Neuronal stem cell (in vitro differentiated cells): ENCODE results near the gene NPHP4.
A peak's percentile ranks its signal among the peaks of the same experiment; 100 is the strongest.

ENCODE experiments used
- DNase-seq: peaks from one replicate; pipeline ENCODE4 v3.0.0-alpha.2; 2013; ENCODE audit warnings: low spot score
- H2AFZ ChIP-seq: one replicate; pipeline ENCODE4 v1.6.1; 2013; ENCODE audit warnings: mild to moderate bottlenecking, low read length, inconsistent platforms
- H2AK5ac ChIP-seq: 2 replicates; pipeline ENCODE4 v1.6.1; 2013; ENCODE audit warnings: low read depth, mild to moderate bottlenecking, inconsistent platforms, low read length, moderate library complexity, mixed read lengths
- H2BK120ac ChIP-seq: 2 replicates; pipeline ENCODE4 v1.6.1; 2013; ENCODE audit warnings: low read depth, mild to moderate bottlenecking, inconsistent platforms, low read length, moderate library complexity, mixed read lengths
- H2BK12ac ChIP-seq: one replicate; pipeline ENCODE4 v1.6.1; 2013; ENCODE audit warnings: low read length, inconsistent platforms
- H2BK15ac ChIP-seq: 2 replicates; pipeline ENCODE4 v1.6.1; 2013; ENCODE audit warnings: mild to moderate bottlenecking, low read length, inconsistent platforms, mixed read lengths
- H2BK5ac ChIP-seq: one replicate; pipeline ENCODE4 v1.6.1; 2013; ENCODE audit warnings: inconsistent platforms, mild to moderate bottlenecking, low read length, moderate library complexity
- H3K14ac ChIP-seq: one replicate; pipeline ENCODE4 v1.6.1; 2013; ENCODE audit warnings: low read length, inconsistent platforms
- H3K18ac ChIP-seq: 2 replicates; pipeline ENCODE4 v1.6.1; 2013; ENCODE audit warnings: low read length, inconsistent platforms
- H3K23ac ChIP-seq: 2 replicates; pipeline ENCODE4 v1.6.1; 2013; ENCODE audit warnings: low read depth, mild to moderate bottlenecking, mixed read lengths, low read length, inconsistent platforms; ENCODE audit not compliant: poor library complexity
- H3K27ac ChIP-seq: replicated peaks from 3 replicates; pipeline ENCODE4 v1.5.1; 2013; ENCODE audit warnings: low read length, inconsistent platforms
- H3K27me3 ChIP-seq, 3 experiments: 2 replicates each; pipeline ENCODE4 v1.6.1; 2013; ENCODE audit warnings: low read length in 3 of 3, mild to moderate bottlenecking in 2 of 3, inconsistent platforms in 1 of 3, low read depth in 1 of 3, mixed read lengths in 1 of 3, moderate library complexity in 1 of 3; ENCODE audit not compliant: control insufficient read depth in 3 of 3, insufficient read depth in 3 of 3
- H3K36me3 ChIP-seq, 2 donors: replicated peaks in 1 of 2; 2 replicates each; pipeline ENCODE4 v1.6.1; 2013; ENCODE audit warnings: low read length in 2 of 2; ENCODE audit not compliant: control insufficient read depth in 2 of 2, insufficient read depth in 2 of 2
- H3K4ac ChIP-seq: 2 replicates; pipeline ENCODE4 v1.6.1; 2013; ENCODE audit warnings: inconsistent platforms, mild to moderate bottlenecking, low read length, moderate library complexity
- H3K4me1 ChIP-seq, 2 donors: 1 replicate in 1 of 2; 2 replicates in 1 of 2; pipeline ENCODE4 v1.6.1; 2013; ENCODE audit warnings: low read length in 2 of 2, low read depth in 1 of 2; ENCODE audit not compliant: control insufficient read depth in 2 of 2, insufficient read depth in 1 of 2
- H3K4me2 ChIP-seq: one replicate; pipeline ENCODE4 v1.6.1; 2013; ENCODE audit warnings: mild to moderate bottlenecking, low read length, inconsistent platforms; ENCODE audit not compliant: insufficient read depth, poor library complexity, severe bottlenecking
- H3K4me3 ChIP-seq, 2 donors: 2 replicates each; pipeline ENCODE4 v1.5.1; 2013; ENCODE audit warnings: low read length in 2 of 2, mild to moderate bottlenecking in 2 of 2, inconsistent platforms in 1 of 2, moderate library complexity in 1 of 2
- H3K79me1 ChIP-seq: one replicate; pipeline ENCODE4 v1.6.1; 2013; ENCODE audit warnings: low read depth, mild to moderate bottlenecking, inconsistent platforms, low read length, moderate library complexity
- H3K9ac ChIP-seq: one replicate; pipeline ENCODE4 v1.6.1; 2013; ENCODE audit warnings: mild to moderate bottlenecking, low read depth, low read length, inconsistent platforms; ENCODE audit not compliant: poor library complexity
- H3K9me3 ChIP-seq, 2 donors: replicated peaks in 1 of 2; 2 replicates each; pipeline versions ENCODE3 to v1.6.1; 2013; ENCODE audit warnings: low read length in 2 of 2, mild to moderate bottlenecking in 2 of 2, inconsistent platforms in 1 of 2, low read depth in 1 of 2, mixed read lengths in 1 of 2, moderate library complexity in 1 of 2; ENCODE audit not compliant: control insufficient read depth in 2 of 2, insufficient read depth in 1 of 2
- H4K8ac ChIP-seq: one replicate; pipeline ENCODE4 v1.6.1; 2013; ENCODE audit warnings: low read depth, mild to moderate bottlenecking, inconsistent platforms, low read length, moderate library complexity
- H4K91ac ChIP-seq: one replicate; pipeline ENCODE4 v1.6.1; 2013; ENCODE audit warnings: low read length, low read depth, mild to moderate bottlenecking, inconsistent platforms; ENCODE audit not compliant: poor library complexity
- WGBS, 2 donors: extraction: QIAGEN DNeasy Blood & Tissue Kit; methylation state at CpG; one replicate each; pipeline ENCODE4 v1.1.7; 2013; ENCODE audit warnings: missing lambda C conversion rate in 2 of 2, mixed read lengths in 1 of 2; ENCODE audit not compliant: insufficient read length in 2 of 2, insufficient replicate concordance in 1 of 2; ENCODE audit errors: extremely low coverage in 2 of 2; 5-methylcytosine and 5-hydroxymethylcytosine counted together

Gene NPHP4

DNA sequence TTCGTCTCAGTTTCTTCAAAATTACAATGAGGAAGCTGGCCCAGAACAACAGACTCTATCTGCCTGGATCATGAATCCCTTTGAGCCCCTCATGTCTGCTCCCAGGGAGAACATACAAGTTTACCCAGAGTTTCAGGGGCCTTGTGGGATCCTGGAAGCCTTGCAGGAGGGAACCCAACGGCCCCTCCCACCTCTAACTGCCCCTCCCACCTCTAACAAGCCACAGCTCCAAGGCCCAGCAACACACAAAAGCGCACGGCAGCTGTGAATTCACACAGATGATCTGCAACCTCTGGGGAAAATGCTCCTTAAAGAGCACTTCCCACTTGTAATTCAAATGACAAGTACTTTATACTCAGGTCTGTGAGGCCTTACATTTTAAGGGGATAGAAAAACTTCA is 113.3 kb downstream of the NPHP4 start:
- Histone ChIP-seq H3K4me2 (no peak overlapping the region), H3K27ac (no peak overlapping the region), H3K23ac (no peak overlapping the region), H2BK12ac (no peak overlapping the region), H3K4me1 (peaks cover 1 to 2% of the 10 kb centered on the region in 2 donors), H3K18ac (no peak overlapping the region), H3K79me1 (peaks cover 6% of the 10 kb centered on the region), H2BK5ac (no peak overlapping the region), H2BK120ac (no peak overlapping the region), H3K14ac (no peak overlapping the region), H2BK15ac (no peak overlapping the region), H2AK5ac (no peak overlapping the region), H4K91ac (no peak overlapping the region), H3K27me3 (no peaks in the 10 kb centered on the region), H3K9ac (no peak overlapping the region), H3K4me3 (no peak overlapping the region), H3K4ac (no peak overlapping the region), H2AFZ (no peak overlapping the region), H4K8ac (no peak overlapping the region), H3K36me3 (peaks cover 17 to 42% of the 10 kb centered on the region in 2 donors), H3K9me3 (peaks cover 0 to 4% of the 10 kb centered on the region in 2 donors)
- no peak for DNase-seq
- WGBS, 2 donors = no CpG with 5 or more reads among the region's 4 CpGs

GRCh38 chr1:5877683-5878530 is 114.3 kb downstream of the NPHP4 start:
- no peak overlapping the region for H3K4me2 ChIP-seq
- H3K4me1 ChIP-seq = peaks cover 1 to 2% of the 10 kb centered on the region in 2 donors
- no peaks in the 10 kb centered on the region for H3K27me3 ChIP-seq
- DNase-seq = no peak
- H3K9ac ChIP-seq = no peak overlapping the region
- H2AFZ ChIP-seq = no peak overlapping the region
- peak overlapping the region; percentile 30 for H3K18ac ChIP-seq
- H2BK5ac ChIP-seq = no peak overlapping the region
- peaks cover 8% of the 10 kb centered on the region for H3K79me1 ChIP-seq
- no CpG with 5 or more reads among the region's 20 CpGs for WGBS, 2 donors
- H3K9me3 ChIP-seq = peaks cover 0 to 4% of the 10 kb centered on the region in 2 donors
- no peak overlapping the region for H2BK15ac ChIP-seq
- no peak overlapping the region for H3K4ac ChIP-seq
- H2AK5ac ChIP-seq = no peak overlapping the region
- H4K8ac ChIP-seq = no peak overlapping the region
- no peak overlapping the region for H2BK120ac ChIP-seq
- no peak overlapping the region for H3K27ac ChIP-seq
- H3K4me3 ChIP-seq = no peak overlapping the region
- H4K91ac ChIP-seq = no peak overlapping the region
- peaks cover 24 to 52% of the 10 kb centered on the region in 2 donors for H3K36me3 ChIP-seq
- H3K23ac ChIP-seq = no peak overlapping the region
- no peak overlapping the region for H3K14ac ChIP-seq
- no peak overlapping the region for H2BK12ac ChIP-seq

GRCh38 chr1:5877001-5877400 is 115.2 kb downstream of the NPHP4 start:
- Histone ChIP-seq H3K4me1 (peaks cover 1 to 2% of the 10 kb centered on the region in 2 donors), H3K4ac (no peak overlapping the region), H3K27ac (no peak overlapping the region), H4K91ac (no peak overlapping the region), H2BK12ac (no peak overlapping the region), H2AFZ (no peak overlapping the region), H2AK5ac (no peak overlapping the region), H3K23ac (no peak overlapping the region), H2BK120ac (no peak overlapping the region), H3K79me1 (peaks cover 8% of the 10 kb centered on the region), H2BK15ac (no peak overlapping the region), H4K8ac (no peak overlapping the region), H3K14ac (no peak overlapping the region), H2BK5ac (no peak overlapping the region), H3K36me3 (peaks cover 29 to 60% of the 10 kb centered on the region in 2 donors), H3K4me3 (peak overlapping the region in 1 of 2 donors; percentile 0), H3K27me3 (no peaks in the 10 kb centered on the region), H3K18ac (peak overlapping the region; percentile 30), H3K9me3 (peaks cover 0 to 4% of the 10 kb centered on the region in 2 donors), H3K4me2 (no peak overlapping the region), H3K9ac (peak overlapping the region; percentile 30)
- no CpG with 5 or more reads among the region's 22 CpGs for WGBS, 2 donors
- DNase-seq = no peak

DNA sequence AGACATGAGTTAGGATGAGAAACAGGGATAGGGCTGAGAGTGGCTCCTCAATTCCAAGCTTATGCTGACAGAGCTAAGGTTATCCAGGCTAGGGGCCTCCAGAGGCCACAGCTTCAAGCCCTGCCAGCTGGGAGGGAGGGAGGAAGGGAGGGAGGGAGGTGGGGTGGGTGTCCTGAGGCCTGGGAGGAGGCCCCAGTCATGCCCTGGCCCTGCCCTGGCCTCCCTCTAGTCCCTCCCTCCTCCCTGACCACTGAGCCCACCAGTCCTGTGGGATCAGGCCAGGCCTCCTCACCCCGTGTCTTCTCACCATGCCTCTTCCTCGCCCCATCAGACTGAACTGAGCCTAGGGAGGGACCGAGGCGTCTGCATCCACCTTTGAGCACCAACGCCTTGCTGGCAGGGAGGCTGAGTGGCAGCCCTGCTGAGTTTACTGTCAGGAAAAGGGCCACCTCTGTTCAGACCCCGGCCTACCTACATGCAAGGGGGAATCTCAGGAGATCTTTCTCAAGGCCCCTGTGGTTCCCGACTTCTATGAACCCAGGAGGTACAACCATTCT is 116.1 kb downstream of the NPHP4 start:
- DNase-seq = no peak
- H3K4me3 ChIP-seq = no peak overlapping the region
- H4K8ac ChIP-seq = no peak overlapping the region
- no peak overlapping the region for H3K4me2 ChIP-seq
- H2AK5ac ChIP-seq = no peak overlapping the region
- H3K9me3 ChIP-seq = peaks cover 0 to 4% of the 10 kb centered on the region in 2 donors
- no peak overlapping the region for H2BK12ac ChIP-seq
- H2BK15ac ChIP-seq = no peak overlapping the region
- H3K36me3 ChIP-seq = peaks cover 32 to 69% of the 10 kb centered on the region in 2 donors
- H3K79me1 ChIP-seq = peaks cover 8% of the 10 kb centered on the region
- H4K91ac ChIP-seq = no peak overlapping the region
- H2BK5ac ChIP-seq = no peak overlapping the region
- H3K27me3 ChIP-seq = no peaks in the 10 kb centered on the region
- H3K9ac ChIP-seq = no peak overlapping the region
- H2BK120ac ChIP-seq = no peak overlapping the region
- peak overlapping the region; percentile 44 for H3K18ac ChIP-seq
- H3K23ac ChIP-seq = no peak overlapping the region
- no peak overlapping the region for H2AFZ ChIP-seq
- no CpG with 5 or more reads among the region's 7 CpGs for WGBS, 2 donors
- no peak overlapping the region for H3K27ac ChIP-seq
- H3K4me1 ChIP-seq = peaks cover 1 to 2% of the 10 kb centered on the region in 2 donors
- H3K14ac ChIP-seq = no peak overlapping the region
- H3K4ac ChIP-seq = no peak overlapping the region
